Loucy (cell line): ENCODE measurements around the gene NKX6-2.

Source experiments
- EZH2phosphoT487 ChIP-seq: fragments of 200-600 bp; IDR thresholded peaks from 2 replicates; pipeline ENCODE4 v1.6.1; 2018; ENCODE audit warnings: antibody characterized with exemption, mild to moderate bottlenecking, moderate library complexity, borderline replicate concordance
- TF ChIP-seq, protein P1 (sequence below): fragments of 200-600 bp; sonication (generic); conservative IDR thresholded peaks from 2 replicates; pipeline ENCODE4 v1.5.1; 2014; ENCODE audit warnings: mild to moderate bottlenecking, antibody characterized with exemption, low read length

DNA sequence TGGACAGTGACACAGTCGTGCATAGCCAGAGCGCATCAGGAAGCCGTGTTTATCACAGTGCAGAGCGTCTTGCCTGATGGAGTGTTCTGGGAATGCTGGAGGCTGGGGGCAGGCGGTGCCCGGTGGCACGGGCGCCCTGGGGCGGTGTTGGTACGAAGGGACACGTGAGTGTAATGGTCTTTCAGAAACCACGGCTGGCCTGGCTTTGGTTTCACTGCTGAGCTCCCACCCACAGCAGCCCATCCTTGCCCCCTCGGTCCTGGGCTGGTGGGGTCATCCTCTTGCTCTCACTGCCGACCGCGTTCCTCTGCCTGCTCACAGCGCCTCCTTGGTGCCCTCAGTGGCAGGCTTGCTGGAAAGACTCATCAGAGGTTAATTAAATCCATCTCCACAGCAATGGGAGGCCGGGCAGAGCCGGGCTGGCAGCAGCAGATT, 50.6 kb downstream of the NKX6-2 start:
- TF ChIP-seq, protein P1, sequence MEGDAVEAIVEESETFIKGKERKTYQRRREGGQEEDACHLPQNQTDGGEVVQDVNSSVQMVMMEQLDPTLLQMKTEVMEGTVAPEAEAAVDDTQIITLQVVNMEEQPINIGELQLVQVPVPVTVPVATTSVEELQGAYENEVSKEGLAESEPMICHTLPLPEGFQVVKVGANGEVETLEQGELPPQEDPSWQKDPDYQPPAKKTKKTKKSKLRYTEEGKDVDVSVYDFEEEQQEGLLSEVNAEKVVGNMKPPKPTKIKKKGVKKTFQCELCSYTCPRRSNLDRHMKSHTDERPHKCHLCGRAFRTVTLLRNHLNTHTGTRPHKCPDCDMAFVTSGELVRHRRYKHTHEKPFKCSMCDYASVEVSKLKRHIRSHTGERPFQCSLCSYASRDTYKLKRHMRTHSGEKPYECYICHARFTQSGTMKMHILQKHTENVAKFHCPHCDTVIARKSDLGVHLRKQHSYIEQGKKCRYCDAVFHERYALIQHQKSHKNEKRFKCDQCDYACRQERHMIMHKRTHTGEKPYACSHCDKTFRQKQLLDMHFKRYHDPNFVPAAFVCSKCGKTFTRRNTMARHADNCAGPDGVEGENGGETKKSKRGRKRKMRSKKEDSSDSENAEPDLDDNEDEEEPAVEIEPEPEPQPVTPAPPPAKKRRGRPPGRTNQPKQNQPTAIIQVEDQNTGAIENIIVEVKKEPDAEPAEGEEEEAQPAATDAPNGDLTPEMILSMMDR = no peak
- TF ChIP-seq EZH2phosphoT487 = no peak
